HEK293 (cell line): ENCODE data around the gene TOR1A.

ENCODE experiments used
- CTCF ChIA-PET: fragments of 350-600 bp; formaldehyde crosslinking; extraction: SDS; loops from one replicate; lab custom pipeline; 2021; ENCODE audit warnings: antibody characterized with exemption; lab: Yijun Ruan, JAX
- POLR2A ChIA-PET: fragments of 300-600 bp; formaldehyde crosslinking; extraction: SDS; loops from one replicate; lab custom pipeline; 2020; ENCODE audit warnings: antibody characterized with exemption, inconsistent platforms; lab: Yijun Ruan, JAX
- H3K27ac ChIP-seq: fragments of 200-500 bp; sonication (Bioruptor generic); 2 replicates; pipeline ENCODE4 v1.5.1; 2014; ENCODE audit warnings: low read depth, low read length, control low read depth, inconsistent platforms; ENCODE audit errors: extremely low read depth
- H3K36me3 ChIP-seq, 2 experiments: fragments of 200-500 bp in 1 of 2; sonication (Bioruptor generic) in 1 of 2; 1 replicate in 1 of 2; 2 replicates in 1 of 2; pipeline ENCODE4 v1.5.1; 2014 to 2017; ENCODE audit warnings: inconsistent platforms in 2 of 2, low read length in 2 of 2; ENCODE audit not compliant: control insufficient read depth in 2 of 2, insufficient read depth in 1 of 2
- H3K4me1 ChIP-seq: fragments of 200-500 bp; sonication (Bioruptor generic); 2 replicates; pipeline ENCODE4 v1.5.1; 2014; ENCODE audit warnings: mild to moderate bottlenecking, low read length, inconsistent platforms; ENCODE audit not compliant: control insufficient read depth, insufficient read depth
- H3K4me3 ChIP-seq: 2 replicates; pipeline ENCODE4 v1.5.1; 2011; ENCODE audit warnings: low read depth, mild to moderate bottlenecking, control low read depth, low read length, moderate library complexity
- H3K9me3 ChIP-seq: fragments of 200-500 bp; sonication (Bioruptor generic); 2 replicates; pipeline ENCODE4 v1.5.1; 2014; ENCODE audit warnings: low read depth, low read length, inconsistent platforms; ENCODE audit not compliant: control insufficient read depth, insufficient read depth
- HOXA7 ChIP-seq: sonication (generic); formaldehyde crosslinking; IDR thresholded peaks from 2 replicates; pipeline ENCODE4 v1.8.1; 2022; ENCODE audit warnings: missing genetic modification reagents, borderline replicate concordance
- OSR2 ChIP-seq: fragments of 450-650 bp; formaldehyde crosslinking; IDR thresholded peaks from 2 replicates; pipeline ENCODE4 v1.5.1; 2016; ENCODE audit warnings: missing biosample characterization, missing genetic modification characterization
- ZBTB11 ChIP-seq: fragments of 450-650 bp; formaldehyde crosslinking; conservative IDR thresholded peaks from 2 replicates; pipeline ENCODE4 v1.5.1; 2016; ENCODE audit warnings: low read depth, missing biosample characterization, missing genetic modification characterization
- ZNF311 ChIP-seq: fragments of 450-650 bp; formaldehyde crosslinking; IDR thresholded peaks from 2 replicates; pipeline ENCODE4 v1.5.1; 2017; ENCODE audit warnings: missing biosample characterization, missing genetic modification characterization, borderline replicate concordance
- ZNF350 ChIP-seq: fragments of 450-650 bp; formaldehyde crosslinking; IDR thresholded peaks from 2 replicates; pipeline ENCODE4 v1.5.0; 2017; ENCODE audit warnings: missing biosample characterization, mild to moderate bottlenecking, missing genetic modification characterization
- ZNF423 ChIP-seq: fragments of 450-650 bp; formaldehyde crosslinking; IDR thresholded peaks from 2 replicates; pipeline ENCODE4 v1.5.1; 2016; ENCODE audit warnings: missing biosample characterization, missing genetic modification characterization
- ZNF433 ChIP-seq: fragments of 450-650 bp; formaldehyde crosslinking; IDR thresholded peaks from 2 replicates; pipeline ENCODE4 v1.5.1; 2016; ENCODE audit warnings: missing biosample characterization, missing genetic modification characterization, low read depth
- ZNF629 ChIP-seq: fragments of 450-650 bp; formaldehyde crosslinking; IDR thresholded peaks from 2 replicates; pipeline ENCODE4 v1.5.1; 2017; ENCODE audit warnings: missing biosample characterization, missing genetic modification characterization
- ZNF664 ChIP-seq: fragments of 450-650 bp; formaldehyde crosslinking; IDR thresholded peaks from 2 replicates; pipeline ENCODE4 v1.5.1; 2016; ENCODE audit warnings: missing biosample characterization, missing genetic modification characterization
- ZSCAN23 ChIP-seq: fragments of 450-650 bp; formaldehyde crosslinking; IDR thresholded peaks from 2 replicates; pipeline ENCODE4 v1.5.1; 2016; ENCODE audit warnings: missing biosample characterization, missing genetic modification characterization

The TOR1A gene

GRCh38 chr9:129768486-129768885 is 55.5 kb downstream of the TOR1A start:
- Histone ChIP-seq H3K4me3 (no peak overlapping the region), H3K4me1 (no peaks in the 10 kb centered on the region), H3K36me3 (no peaks in the 10 kb centered on the region), H3K9me3 (no peaks in the 10 kb centered on the region), H3K27ac (no peak overlapping the region)
- no peak for TF ChIP-seq ZBTB11 (tag by site-specific recombination)
- no peak for TF ChIP-seq ZNF629 (tag by site-specific recombination)
- TF ChIP-seq HOXA7 (CRISPR knock-in tag), result no peak
- no peak for TF ChIP-seq ZNF664 (tag by site-specific recombination)
- TF ChIP-seq OSR2 (tag by site-specific recombination), result no peak
- TF ChIP-seq ZNF423 (tag by site-specific recombination), result no peak
- POLR2A ChIA-PET, result interaction anchor here (0.7 kb wide), 1 partner anchor 12 kb away, joined by 7 read pairs; no protein-coding TSS in a partner anchor
- CTCF ChIA-PET, result interaction anchor here (0.8 to 3.0 kb wide), 2 partner anchors 31 to 125 kb away, joined by 3 to 11 read pairs; no protein-coding TSS in a partner anchor

- TF ChIP-seq ZNF423 (tag by site-specific recombination), result no peak
- no peak for TF ChIP-seq ZSCAN23 (tag by site-specific recombination)
- H3K9me3 ChIP-seq, result no peaks in the 10 kb centered on the region
- POLR2A ChIA-PET, result interaction anchor here (1.7 to 3.3 kb wide), 2 partner anchors 11 to 13 kb away, joined by 6 to 11 read pairs; partner anchors contain the start of gene PTGES
- no peak overlapping the region for H3K27ac ChIP-seq
- CTCF ChIA-PET, result interaction anchor here (0.5 to 1.9 kb wide), 4 partner anchors 10 to 94 kb away, joined by 3 to 9 read pairs (median 6); no protein-coding TSS in a partner anchor
- H3K4me1 ChIP-seq, result no peaks in the 10 kb centered on the region
- no peaks in the 10 kb centered on the region for H3K36me3 ChIP-seq
- H3K4me3 ChIP-seq, result no peak overlapping the region
Measured at GRCh38 chr9:129765764-129766317, 58.1 kb downstream of the TOR1A start.

- TF ChIP-seq ZNF350 (tag by site-specific recombination) (no peak), ZNF311 (tag by site-specific recombination) (no peak), ZNF433 (tag by site-specific recombination) (no peak)
- Histone ChIP-seq H3K9me3 (no peaks in the 10 kb centered on the region), H3K36me3 (no peaks in the 10 kb centered on the region), H3K4me1 (no peaks in the 10 kb centered on the region), H3K4me3 (no peak overlapping the region), H3K27ac (no peak overlapping the region)
- ChIA-PET CTCF (interaction anchor here (0.6 to 4.0 kb wide), 7 partner anchors 9 to 630 kb away, joined by 3 to 21 read pairs (median 5); no protein-coding TSS in a partner anchor), POLR2A (no interaction called here)
Measured at GRCh38 chr9:129762985-129763926, 60.7 kb downstream of the TOR1A start.
